KG1 (cell line): ENCODE measurements around the gene NEURL4.
A peak's percentile ranks its signal among the peaks of the same experiment; 100 is the strongest.

Source experiments
- DNase-seq: peaks from one replicate; lab custom pipeline; 2025; lab: John Stamatoyannopoulos, UW

Gene NEURL4

DNA sequence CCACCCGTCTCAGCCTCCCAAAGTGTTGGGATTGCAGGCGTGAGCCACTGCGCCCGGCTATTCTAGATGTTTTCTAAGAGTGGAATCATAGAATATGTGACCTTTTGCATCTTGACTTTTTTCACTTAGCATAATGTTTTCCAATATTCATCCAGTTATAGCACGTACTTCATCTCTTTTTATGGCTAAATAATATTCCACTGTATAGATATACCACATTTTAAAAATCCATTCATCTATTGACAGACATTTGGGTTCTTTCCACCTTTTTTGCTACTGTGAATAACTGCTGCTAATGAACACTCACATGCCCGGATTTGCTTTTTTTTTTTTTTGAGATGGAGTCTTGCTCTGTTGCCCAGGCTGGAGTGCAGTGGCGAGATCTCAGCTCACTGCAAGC is 25.0 kb downstream of the NEURL4 start:
- DNase-seq = no peak

DNA sequence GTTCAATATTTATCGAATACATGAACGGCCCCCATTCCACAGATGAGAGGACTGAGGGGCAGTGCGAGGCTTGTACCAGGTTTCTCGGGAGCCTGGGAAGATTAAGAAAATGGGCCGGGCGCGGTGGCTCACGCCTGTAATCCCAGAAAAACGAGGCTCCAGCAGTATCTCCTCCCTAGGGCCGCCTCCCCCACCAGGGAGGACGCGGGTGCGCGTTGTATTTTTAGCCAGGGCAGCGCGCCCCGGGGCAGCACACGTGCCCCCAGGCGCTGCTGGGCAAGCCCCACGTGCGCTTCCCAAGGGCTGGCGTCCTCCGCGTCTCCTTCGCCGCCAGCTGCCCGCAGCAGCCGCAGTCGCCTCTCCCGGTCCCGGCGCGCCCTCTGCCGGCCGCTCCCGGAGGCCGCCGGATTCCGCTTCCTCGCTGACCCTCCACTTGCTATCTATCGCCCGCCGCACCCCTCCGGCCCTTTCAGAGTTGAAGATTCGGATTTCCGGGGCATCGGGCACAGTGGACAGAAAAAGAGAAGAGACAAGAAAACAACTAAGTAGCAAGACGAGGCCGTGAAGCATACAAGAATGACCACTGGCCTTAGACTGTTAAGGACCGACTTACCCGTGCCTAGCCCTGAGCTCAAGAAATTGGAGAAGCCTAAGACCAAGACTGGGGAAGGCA is 32.8 kb downstream of the NEURL4 start:
- no peak for DNase-seq

GRCh38 chr17:7295230-7296180 is 33.6 kb downstream of the NEURL4 start:
- no peak for DNase-seq

DNA sequence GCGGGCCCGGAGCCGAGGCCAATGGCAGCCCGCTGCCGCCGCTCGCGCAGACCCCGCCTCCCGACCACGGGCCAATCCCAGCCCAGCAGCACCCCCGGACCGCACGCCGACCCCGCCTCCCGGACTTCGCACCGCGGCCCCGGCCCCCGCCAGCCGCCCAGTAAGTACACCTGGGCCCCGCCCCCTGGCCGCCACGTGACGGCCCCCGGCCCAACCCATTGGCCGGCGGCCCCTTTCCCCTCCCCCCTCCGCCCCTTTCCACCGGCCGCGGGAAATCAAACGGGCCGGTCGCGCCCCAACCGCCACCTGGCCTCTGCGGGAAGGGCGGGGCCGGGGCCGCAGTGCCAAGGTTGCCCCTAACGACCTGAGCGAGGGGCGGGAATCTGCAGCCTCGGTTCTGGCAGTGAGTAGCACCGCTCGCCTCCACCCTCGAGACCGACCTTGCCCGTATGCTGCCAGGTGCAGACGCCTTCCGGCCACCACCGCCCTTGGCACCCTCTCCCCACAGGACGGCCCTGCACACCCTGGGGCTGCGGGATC is 34.5 kb downstream of the NEURL4 start, which contains the start of gene YBX2:
Gene YBX2, minus strand, starts transcription at position 26 of the 540 bp plus-strand sequence. CDS start 139 bp downstream, outside the sequence.
- DNase-seq = no peak

DNA sequence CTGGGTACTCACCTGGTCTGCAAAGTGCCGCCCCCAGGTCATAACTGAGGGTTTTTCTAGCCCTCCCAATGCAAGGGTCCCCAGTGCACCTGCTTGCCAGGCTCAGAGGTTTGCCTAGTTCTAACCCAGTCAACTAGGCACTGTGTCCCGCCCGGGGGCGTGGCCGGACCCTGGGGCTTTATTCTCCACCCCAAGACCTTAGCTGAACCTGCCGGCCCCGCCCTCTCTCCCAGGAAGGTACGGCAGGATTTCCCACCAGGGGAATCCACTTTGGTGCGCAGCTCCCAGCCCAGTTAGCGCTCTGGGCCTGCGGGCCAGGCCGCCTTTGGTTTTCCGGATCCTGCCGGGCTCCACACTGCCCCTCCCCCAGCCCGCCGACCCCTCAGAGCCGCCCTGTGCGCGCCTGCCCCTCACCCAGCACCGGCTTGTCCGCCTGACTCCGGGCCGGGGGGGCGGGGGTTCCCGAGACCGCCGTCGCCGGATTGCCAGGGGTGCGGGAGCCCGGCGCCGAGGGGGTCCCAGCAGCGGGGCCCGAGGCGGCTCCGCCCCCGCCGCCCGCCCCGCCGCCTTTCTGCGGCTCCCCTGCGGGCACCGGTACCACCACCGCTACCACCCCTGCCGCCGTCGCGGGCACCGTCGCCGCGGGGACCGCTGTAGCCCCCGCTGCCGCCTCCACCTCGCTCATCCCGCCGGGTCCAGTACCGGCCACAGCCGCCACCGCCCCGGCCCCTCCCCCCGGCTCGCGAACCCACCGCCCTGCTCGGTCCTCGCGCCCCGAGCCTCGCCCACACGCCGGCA is 35.1 kb downstream of the NEURL4 start:
- DNase-seq = no peak

- no peak for DNase-seq
These were observed 36.0 kb downstream of the NEURL4 start for GRCh38 chr17:7293159-7293558.

GRCh38 chr17:7292729-7293128 is 36.4 kb downstream of the NEURL4 start:
- no peak for DNase-seq

DNA sequence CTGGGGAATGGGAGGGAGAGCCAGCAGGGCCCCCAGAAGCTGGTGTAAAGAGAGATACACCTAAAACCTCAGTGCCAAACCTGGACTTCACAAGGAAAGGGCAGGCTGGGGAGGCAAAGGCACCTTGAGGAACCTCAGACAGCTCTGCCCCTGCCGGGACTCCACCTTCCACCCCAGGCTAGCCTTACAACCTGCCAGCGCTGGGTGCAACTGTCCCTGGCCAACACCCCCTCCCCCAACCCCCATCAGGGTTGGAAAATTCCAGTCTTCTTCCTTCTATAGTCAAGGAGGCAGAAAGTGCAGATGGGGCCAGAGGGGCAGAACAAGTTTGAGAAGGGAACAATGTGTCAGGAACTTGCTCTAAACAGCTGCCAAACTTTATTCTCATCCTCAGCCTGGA is 36.9 kb downstream of the NEURL4 start:
- no peak for DNase-seq

DNA sequence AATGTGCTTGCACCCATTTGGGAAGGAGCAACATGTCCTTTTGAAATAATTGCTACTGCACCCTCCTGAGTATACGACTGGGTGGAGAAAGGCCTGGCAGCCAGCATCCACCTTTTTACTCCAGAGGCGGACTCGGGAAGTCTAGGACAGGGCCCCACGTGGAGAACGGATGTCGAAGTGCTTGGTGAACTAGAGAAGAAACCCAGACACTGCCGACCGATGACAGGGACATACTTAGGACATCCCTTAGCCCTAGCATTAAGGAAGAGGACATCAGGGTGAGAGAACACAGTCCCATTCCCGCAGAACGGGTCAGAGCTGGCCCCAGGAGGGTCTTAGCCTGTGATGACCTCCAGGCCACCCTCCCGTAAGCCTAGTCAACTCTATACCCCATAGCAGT is 38.5 kb downstream of the NEURL4 start:
- no peak for DNase-seq

GRCh38 chr17:7290166-7290565 is 39.0 kb downstream of the NEURL4 start:
- no peak for DNase-seq

GRCh38 chr17:7289256-7290032 is 39.7 kb downstream of the NEURL4 start:
- DNase-seq = no peak

DNA sequence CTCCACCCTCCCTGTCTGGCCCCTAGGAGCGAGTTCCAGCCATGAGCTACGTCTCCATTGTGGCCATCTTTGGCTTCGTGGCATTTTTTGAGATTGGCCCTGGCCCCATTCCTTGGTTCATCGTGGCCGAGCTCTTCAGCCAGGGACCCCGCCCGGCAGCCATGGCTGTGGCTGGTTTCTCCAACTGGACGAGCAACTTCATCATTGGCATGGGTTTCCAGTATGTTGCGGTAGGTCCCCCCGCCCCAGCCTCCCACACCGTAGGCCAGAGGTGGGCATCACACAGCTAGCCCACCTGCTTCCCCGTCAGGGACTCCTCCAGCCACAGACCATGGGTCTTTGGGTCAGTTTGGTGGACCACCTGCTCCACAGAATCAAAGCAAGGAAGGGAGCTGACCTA is 43.5 kb downstream of the NEURL4 start:
- no peak for DNase-seq

DNA sequence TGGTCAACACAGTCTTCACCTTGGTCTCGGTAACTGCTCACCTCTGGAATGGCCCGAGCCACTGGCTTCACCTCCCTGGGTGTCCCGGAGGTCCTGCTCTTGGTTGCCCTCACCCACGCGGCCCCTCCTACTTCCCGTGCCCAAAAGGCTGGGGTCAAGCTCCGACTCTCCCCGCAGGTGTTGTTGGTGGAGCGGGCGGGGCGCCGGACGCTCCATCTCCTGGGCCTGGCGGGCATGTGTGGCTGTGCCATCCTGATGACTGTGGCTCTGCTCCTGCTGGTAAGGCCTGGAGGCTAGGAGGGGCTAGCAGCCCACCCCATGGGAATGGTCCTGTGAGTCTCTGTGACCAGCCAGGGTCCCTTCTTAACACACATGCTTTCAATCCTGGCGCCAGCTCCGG is 44.2 kb downstream of the NEURL4 start:
- DNase-seq = no peak

DNA sequence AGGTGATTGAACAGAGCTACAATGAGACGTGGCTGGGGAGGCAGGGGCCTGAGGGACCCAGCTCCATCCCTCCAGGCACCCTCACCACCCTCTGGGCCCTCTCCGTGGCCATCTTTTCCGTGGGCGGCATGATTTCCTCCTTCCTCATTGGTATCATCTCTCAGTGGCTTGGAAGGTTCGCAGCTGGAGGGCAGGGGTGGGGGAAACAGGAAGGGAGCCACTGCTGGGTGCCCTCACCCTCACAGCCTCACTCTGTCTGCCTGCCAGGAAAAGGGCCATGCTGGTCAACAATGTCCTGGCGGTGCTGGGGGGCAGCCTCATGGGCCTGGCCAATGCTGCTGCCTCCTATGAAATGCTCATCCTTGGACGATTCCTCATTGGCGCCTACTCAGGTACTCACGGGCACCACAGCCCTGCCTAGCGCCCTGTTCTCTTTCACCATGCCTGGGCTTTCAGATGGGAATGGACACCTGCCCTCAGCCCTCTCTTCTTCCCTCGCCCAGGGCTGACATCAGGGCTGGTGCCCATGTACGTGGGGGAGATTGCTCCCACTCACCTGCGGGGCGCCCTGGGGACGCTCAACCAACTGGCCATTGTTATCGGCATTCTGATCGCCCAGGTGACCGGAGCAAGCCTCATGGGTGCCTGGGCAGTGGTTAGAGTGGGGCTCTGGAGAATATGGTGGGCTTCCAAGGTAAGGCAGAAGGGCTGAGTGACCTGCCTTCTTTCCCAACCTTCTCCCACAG is 45.5 kb downstream of the NEURL4 start:
- DNase-seq = no peak

DNA sequence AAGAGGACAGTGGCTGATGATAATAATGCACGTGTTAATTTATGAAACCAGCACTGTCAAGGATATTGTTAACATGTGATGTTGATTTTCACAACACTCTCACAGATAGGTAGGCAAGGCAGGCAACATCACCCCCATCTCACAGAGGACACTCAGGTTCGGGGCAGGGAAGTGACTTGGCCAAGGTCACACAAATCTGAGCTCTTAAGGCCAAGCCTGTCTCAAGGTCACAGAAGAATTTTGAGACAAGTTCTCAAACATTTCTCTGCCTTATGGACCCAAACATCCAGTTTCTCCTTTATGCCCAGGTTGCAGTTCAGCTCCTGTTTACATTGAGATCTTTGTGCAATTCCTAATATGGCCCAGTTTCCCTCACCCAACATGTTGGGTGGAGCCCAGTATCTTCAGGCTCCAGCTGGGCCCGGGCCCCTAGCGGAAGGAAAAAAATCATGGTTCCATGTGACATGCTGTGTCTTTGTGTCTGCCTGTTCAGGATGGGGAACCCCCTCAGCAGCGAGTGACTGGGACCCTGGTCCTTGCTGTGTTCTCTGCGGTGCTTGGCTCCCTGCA is 46.3 kb downstream of the NEURL4 start:
- no peak for DNase-seq

DNA sequence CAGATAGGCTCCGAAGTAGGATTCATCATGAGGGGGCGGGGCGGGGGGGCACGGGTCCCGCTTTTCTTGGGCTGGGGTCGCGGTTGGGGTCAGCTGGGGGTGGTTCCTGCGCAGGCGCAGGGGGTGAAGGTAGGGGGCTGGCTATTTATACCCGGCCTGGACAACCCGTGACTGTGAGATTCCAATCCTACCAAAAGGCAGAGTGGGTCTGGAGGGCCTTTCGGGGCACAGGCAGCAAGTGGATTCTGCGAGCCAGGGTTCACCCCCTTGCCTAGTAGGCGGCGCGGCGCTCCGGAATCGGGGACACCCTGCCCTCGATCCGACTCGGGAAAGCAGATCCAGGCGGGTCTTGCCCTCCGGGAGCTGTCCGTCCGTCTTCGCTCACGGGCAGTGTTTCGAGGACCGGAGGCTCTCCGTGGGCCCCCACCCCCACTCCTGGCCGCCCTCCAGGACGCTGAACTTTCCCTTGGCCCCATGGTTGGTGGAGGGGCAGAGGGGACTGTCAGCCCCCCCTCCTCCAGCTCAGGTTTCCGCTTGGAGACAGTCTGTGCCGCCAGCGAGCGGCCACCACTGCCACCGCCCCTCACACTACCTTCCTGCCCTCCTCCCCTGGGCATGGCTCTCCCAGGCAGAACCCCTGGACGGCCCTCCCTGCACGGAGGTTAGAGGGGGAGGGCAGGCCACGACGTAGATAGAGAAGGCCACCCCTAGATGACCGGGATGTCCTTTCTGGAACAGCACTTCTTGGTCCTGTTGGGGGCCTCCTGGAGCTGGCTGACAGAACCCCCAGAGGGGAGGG is 47.0 kb downstream of the NEURL4 start:
- DNase-seq = no peak

DNA sequence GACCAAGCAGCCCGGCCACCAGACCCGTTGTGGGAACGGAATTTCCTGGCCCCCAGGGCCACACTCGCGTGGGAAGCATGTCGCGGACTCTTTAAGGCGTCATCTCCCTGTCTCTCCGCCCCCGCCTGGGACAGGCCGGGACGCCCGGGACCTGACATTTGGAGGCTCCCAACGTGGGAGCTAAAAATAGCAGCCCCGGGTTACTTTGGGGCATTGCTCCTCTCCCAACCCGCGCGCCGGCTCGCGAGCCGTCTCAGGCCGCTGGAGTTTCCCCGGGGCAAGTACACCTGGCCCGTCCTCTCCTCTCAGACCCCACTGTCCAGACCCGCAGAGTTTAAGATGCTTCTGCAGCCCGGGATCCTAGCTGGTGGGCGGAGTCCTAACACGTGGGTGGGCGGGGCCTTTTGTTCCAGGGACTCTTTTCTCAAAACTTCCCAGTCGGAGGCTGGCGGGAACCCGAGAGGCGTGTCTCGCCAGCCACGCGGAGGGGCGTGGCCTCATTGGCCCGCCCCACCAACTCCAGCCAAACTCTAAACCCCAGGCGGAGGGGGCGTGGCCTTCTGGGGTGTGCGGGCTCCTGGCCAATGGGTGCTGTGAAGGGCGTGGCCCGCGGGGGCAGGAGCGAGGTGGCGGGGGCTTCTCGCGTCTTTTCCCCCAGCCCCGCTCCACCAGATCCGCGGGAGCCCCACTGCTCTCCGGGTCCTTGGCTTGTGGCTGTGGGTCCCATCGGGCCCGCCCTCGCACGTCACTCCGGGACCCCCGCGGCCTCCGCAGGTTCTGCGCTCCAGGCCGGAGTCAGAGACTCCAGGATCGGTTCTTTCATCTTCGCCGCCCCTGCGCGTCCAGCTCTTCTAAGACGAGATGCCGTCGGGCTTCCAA is 47.8 kb downstream of the NEURL4 start, which contains the start of gene SLC2A4:
Gene SLC2A4, plus strand, starts transcription at position 645 of the 879 bp plus-strand sequence. Its CDS starts 217 bp downstream, at position 862.
- DNase-seq = peak; percentile 35

- DNase-seq = peak; percentile 14
These were observed 48.5 kb downstream of the NEURL4 start for GRCh38 chr17:7280519-7281073.
